ENCODE results near the gene SINHCAF. TPM values are rescaled to one million over a fixed set of nuclear protein-coding genes. Genes with fewer than 3 reads are reported as not detected.

The SINHCAF gene
- polyA plus RNA-seq, 4 donors, result 211 to 268 (median 263) TPM

DNA sequence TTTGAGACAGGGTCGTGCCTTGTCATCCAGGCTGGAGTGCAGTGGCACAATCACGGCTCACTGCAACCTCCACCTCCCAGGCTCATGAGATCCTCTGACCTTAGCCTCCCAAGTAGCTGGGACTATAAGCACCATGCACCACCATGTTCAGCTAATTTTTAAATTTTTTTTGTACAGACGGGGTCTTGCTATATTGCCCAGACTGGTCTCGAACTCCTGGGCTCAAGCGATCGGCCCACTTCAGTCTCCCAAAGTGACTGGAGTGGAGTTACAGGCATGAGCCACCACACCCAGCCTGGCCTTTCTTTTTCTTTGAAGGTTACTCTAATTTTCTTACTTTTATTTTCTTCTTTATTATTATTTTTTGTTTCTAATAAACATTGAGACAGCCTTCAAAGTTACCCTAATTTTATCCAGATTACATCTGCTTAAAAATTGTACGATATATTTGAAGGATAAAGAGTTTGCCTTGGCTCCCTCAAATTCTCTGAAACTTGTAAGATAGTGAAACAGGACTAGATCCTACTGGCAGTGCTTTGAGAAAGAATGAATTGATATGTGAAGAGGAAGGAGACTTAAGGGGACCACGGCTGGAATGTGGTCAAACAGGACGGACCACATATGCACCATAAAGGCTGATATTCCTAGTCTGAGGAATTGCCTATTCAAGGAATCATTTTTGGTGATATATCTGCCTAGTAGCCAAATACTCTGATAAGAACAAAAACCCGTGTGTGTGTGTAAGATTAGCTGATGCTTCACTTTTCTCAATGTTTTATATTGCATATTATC lies 14.1 kb upstream of the SINHCAF start:
- DNase-seq (ENCODE audit: low read depth in 4 of 4, low spot score in 2 of 4), result no peak

DNA sequence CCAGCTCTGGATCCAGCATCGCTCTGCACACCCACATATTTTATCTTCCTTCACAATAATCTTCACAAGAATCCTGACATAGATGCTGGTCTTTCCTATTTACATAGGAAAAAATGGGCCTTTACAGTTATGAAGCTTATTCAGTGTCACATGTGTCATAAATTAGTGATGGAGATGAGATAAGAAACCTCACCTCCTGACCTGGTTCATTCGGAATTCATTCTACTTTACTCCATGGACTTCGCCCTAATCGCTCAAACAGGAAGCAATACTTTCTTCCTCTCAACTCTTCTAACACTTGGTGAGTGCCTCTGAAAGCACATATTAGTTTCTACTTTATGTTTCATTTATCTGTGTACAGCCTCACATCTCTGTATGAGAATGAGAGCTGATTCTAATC lies 12.0 kb upstream of the SINHCAF start:
- no peak for DNase-seq (ENCODE audit: low read depth in 4 of 4, low spot score in 2 of 4)

GRCh38 chr12:31331242-31331641 lies 5.3 kb upstream of the SINHCAF start:
- no peak for DNase-seq (ENCODE audit: low read depth in 4 of 4, low spot score in 2 of 4)

GRCh38 chr12:31326736-31327659 lies 1.0 kb upstream of the SINHCAF start:
- DNase-seq (ENCODE audit: low read depth in 4 of 4, low spot score in 2 of 4), result peak; percentile 46 to 84 (median 54)

- no peak for DNase-seq (ENCODE audit: low read depth in 4 of 4, low spot score in 2 of 4)
Observed at GRCh38 chr12:31325524-31325875, 450 bp downstream of the SINHCAF start.

DNA sequence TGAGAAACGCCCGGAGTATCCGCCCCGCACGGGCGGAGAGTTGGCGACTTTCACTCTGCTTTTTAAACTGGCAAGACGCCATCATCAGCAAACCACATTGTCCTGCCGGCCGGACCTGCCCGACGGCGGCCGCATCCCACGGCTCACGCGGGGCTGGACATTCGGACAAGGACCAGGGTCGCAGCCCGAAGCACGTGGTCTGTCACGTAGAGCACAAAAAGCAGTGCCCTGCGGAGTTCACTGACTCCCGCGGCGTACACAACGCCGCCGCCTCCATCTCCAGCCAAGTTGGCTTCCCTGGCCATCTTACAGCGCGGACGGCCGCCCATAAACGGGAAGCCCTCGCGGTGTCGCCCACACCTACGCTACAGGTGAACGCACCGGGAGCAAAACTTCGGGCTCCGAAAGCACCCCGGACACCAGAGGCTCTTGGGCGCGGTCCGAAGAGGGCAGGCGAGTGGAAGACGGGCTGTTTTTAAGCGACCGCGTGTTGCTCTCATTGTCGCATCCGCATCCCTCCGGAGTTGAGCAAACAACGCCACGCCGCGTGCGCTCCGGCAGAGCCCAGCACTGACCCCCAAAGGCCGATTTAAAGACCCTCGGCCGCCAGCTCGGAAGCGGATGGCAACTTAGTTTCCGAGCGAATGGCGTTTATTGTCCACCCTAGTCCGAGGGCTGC lies 966 bp downstream of the SINHCAF start:
- DNase-seq (ENCODE audit: low read depth in 4 of 4, low spot score in 2 of 4), result peak in 2 of 4 donors; percentile 42 to 50

DNA sequence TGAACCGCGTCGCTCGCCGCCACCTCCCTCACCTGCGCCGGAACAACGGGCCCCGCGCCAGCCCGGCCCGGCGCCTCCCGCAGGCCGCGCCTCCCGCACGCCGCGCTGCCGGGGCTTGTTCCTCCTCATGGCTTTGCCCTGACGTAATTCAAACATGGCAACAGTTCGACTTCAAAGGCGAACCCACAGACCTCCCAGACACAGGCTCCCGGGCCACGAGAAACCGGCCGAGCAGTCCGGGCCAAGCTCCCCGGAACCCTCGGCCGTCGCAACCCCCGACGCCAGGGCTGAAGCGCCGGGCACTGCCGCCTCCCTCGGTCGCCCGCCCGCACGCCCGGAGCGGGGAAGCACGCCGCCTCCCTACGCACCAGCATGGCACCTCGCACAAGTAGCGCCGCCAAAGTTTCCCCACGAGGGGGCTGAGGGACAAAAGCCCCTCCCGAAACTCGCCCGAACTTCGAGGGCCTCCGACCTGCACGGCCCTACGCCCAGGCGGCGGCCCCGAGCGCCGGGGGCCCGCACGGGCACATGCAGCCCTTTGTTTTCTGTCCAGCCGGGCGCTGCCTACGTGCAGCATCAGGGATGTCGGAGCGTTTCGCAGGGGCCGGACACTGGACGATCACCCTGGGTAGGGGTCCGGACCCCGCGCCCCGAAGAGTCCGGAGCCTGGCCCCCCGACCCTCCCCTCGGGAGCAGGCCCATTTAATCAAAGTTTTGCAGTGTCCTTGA lies 1.7 kb downstream of the SINHCAF start:
- peak in 3 of 4 donors; percentile 56 to 62 (median 58) for DNase-seq (ENCODE audit: low read depth in 4 of 4, low spot score in 2 of 4)

DNA sequence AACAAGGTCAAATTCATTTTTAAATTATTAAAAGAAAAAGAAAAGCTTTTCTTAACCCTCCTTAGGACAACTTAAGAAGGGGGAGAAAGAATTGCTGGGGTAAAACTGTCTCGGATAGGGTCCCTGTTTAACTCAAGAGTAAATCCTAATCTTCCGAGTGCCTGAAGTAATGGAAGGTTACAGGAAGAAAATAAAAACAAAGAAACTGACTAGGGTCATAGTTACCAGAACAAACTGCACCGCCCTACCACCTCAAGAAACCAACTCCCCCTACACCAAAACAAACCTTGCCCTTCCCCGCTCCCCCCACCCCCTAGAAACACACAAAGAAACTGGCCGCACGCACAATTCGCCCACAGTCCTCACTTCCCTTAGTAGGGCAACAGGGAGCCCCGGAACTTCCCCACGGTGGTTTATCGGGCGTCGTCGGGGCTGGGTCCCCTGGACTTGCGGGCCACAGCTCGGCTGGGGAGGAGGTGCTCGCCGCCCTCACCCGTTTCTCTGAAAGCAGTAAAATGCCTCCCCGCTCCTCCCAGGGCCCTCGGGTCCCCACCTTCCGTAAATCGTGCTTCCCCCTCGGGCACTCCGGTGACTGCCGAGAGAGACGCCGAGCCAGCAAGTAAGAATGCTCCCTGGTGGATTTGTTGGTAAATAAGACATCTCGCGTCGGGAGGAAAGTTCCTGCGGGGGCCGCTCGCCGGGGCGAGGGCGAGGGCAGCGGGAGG lies 2.4 kb downstream of the SINHCAF start:
- DNase-seq (ENCODE audit: low read depth in 4 of 4, low spot score in 2 of 4), result peak in 2 of 4 donors; percentile 39 to 42

GRCh38 chr12:31322801-31323207 lies 3.1 kb downstream of the SINHCAF start:
- peak in 1 of 4 donors; percentile 51 for DNase-seq (ENCODE audit: low read depth in 4 of 4, low spot score in 2 of 4)

DNA sequence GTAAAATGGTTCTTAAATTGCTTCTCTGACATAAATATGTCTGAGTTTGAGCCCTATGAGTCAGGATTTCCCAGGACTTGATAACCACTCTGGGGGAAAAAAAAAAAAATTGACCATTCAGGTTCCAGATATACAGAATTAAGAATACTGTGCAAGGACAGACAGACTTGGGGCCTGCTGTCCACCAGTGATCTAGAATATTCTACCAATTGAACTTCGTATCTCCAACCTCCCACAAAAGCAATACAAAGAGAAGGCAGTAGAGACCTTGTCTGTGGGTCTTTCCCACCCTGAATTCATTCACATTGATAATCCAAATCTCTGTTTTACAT lies 4.1 kb downstream of the SINHCAF start:
- DNase-seq (ENCODE audit: low read depth in 4 of 4, low spot score in 2 of 4), result no peak

DNA sequence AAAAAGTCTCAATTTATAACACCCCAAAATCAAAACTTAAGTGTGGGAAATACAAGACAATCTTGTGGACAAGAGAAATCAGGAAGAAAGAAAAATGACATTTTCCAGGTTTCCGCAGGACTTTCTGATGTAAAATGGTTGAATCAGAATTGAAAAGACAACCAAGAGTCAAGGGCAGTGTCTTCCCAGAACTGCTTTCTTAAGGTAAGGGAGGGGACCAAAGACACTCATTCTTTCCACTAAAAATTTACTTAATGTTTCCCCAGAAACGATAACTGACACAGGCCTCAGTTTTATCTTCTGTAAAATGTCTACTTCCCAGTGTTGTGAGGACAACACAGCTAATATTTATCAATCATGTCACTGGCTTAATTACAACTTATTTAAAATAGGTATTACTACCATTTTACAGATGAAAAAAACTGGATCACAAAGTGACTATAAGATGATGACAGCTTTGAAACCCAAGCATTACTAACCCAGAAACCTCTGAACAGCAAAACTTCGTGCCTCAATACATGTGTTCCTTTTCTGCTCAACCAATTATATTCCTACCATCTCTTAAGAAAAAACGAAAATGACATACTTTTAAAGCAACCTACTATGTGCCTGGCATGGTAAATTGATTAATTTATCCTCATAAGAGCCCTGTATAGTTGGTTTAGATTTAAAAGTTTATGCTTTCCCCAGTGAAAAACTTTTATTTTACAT lies 4.6 kb downstream of the SINHCAF start:
- DNase-seq (ENCODE audit: low read depth in 4 of 4, low spot score in 2 of 4), result no peak

GRCh38 chr12:31318657-31319269 lies 7.2 kb downstream of the SINHCAF start:
- DNase-seq (ENCODE audit: low read depth in 4 of 4, low spot score in 2 of 4), result no peak

DNA sequence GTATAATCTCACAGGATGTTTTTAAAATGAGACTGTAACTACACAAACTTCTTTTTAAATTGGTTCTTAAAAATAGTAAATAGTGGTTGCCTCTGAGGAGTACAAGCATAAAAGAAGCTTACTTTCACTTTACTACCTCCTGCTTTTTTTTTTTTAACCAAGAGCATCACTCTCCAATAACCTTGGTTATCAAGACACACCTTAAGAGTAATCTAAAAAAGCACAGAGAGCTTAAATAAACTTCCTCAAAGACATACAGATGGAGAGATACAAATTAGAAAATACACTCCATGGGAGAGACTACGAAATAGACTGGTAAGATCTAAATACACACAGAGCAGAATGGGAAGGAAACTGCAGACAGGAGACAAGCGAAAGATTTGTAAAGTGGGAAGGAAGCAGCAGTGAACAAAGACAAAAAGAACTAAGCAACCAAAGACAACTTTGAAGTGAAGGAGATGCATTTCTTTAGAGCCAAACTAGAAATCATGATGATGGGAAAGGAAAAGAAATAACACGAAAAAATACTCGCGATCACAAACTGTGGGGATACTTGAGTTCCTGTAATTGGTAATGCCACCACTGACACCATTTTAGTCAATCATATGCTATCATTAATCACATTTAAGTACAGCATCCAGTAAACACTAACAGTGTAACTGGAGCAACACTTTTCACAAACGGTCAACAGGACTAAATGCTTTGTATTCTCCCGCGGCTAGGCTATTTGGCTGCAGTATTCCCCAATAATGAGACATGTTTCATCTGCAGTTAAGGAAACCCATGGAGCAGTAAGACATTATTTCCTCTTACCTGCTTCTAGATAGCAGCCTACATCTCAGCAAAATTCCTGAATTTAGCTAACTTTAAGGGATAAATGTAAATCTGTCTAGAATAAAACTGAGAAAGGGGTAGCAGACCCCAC lies 8.2 kb downstream of the SINHCAF start:
- DNase-seq (ENCODE audit: low read depth in 4 of 4, low spot score in 2 of 4), result peak in 1 of 4 donors; percentile 29

- DNase-seq (ENCODE audit: low read depth in 4 of 4, low spot score in 2 of 4), result no peak
Observed at GRCh38 chr12:31316891-31317290, 9.1 kb downstream of the SINHCAF start.

GRCh38 chr12:31315784-31316465 lies 10.0 kb downstream of the SINHCAF start:
- no peak for DNase-seq (ENCODE audit: low read depth in 4 of 4, low spot score in 2 of 4)

- no peak for DNase-seq (ENCODE audit: low read depth in 4 of 4, low spot score in 2 of 4)
Observed at GRCh38 chr12:31315044-31315715, 10.8 kb downstream of the SINHCAF start.

DNA sequence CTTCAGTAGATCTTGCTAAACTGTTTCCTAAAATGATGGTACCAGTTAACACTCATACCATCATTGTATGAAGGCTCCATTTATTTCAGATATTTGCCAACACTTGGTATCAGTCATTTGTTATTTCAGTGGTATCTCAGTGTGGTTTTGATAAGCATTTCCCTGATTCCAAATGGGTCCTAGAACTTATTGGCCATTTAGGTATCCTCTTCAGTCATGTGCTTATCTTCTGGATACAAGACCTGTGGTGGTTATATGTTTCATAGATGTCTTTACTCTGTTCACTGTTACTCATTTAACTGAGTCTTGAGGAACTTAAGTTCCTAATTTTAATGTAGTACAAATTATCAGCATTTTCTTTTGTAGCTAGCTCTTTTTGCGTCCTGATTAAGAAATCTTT lies 13.5 kb downstream of the SINHCAF start:
- DNase-seq (ENCODE audit: low read depth in 4 of 4, low spot score in 2 of 4), result no peak
